ENCODE data around the gene NEURL1.

Gene NEURL1

GRCh38 chr10:103545771-103546281 lies 52.3 kb downstream of the NEURL1 start:
- H3K4me3 ChIP-seq (ENCODE audit: low read depth, low read length), result no peak overlapping the region
- TF ChIP-seq CTCF (IDR thresholded peaks at IDR 0.05; ENCODE audit: low read depth, low read length), result no peak

GRCh38 chr10:103546401-103546800 lies 52.9 kb downstream of the NEURL1 start:
- no peak overlapping the region for H3K4me3 ChIP-seq (ENCODE audit: low read depth, low read length)
- TF ChIP-seq CTCF (IDR thresholded peaks at IDR 0.05; ENCODE audit: low read depth, low read length), result no peak

- no peak for TF ChIP-seq CTCF (IDR thresholded peaks at IDR 0.05; ENCODE audit: low read depth, low read length)
- H3K4me3 ChIP-seq (ENCODE audit: low read depth, low read length), result no peak overlapping the region
Measured at GRCh38 chr10:103547391-103547946, 54.0 kb downstream of the NEURL1 start.

GRCh38 chr10:103548006-103548405 lies 54.5 kb downstream of the NEURL1 start:
- H3K4me3 ChIP-seq (ENCODE audit: low read depth, low read length), result no peak overlapping the region
- no peak for TF ChIP-seq CTCF (IDR thresholded peaks at IDR 0.05; ENCODE audit: low read depth, low read length)

GRCh38 chr10:103548581-103549348 lies 55.3 kb downstream of the NEURL1 start:
- no peak overlapping the region for H3K4me3 ChIP-seq (ENCODE audit: low read depth, low read length)
- no peak for TF ChIP-seq CTCF (IDR thresholded peaks at IDR 0.05; ENCODE audit: low read depth, low read length)

GRCh38 chr10:103549349-103549685 lies 55.8 kb downstream of the NEURL1 start:
- TF ChIP-seq CTCF (IDR thresholded peaks at IDR 0.05; ENCODE audit: low read depth, low read length), result no peak
- no peak overlapping the region for H3K4me3 ChIP-seq (ENCODE audit: low read depth, low read length)

- H3K4me3 ChIP-seq (ENCODE audit: low read depth, low read length), result no peak overlapping the region
- no peak for TF ChIP-seq CTCF (IDR thresholded peaks at IDR 0.05; ENCODE audit: low read depth, low read length)
Measured at GRCh38 chr10:103550229-103550628, 56.7 kb downstream of the NEURL1 start.

All from WI38 (cell line).